Left forelimb (tissue), 1 donor: ENCODE measurements around the gene OR52N1.

Experiments
- DNase-seq: peaks from one replicate; pipeline ENCODE4 v3.0.0-alpha.2; 2018; ENCODE audit warnings: low spot score

Gene OR52N1

DNA sequence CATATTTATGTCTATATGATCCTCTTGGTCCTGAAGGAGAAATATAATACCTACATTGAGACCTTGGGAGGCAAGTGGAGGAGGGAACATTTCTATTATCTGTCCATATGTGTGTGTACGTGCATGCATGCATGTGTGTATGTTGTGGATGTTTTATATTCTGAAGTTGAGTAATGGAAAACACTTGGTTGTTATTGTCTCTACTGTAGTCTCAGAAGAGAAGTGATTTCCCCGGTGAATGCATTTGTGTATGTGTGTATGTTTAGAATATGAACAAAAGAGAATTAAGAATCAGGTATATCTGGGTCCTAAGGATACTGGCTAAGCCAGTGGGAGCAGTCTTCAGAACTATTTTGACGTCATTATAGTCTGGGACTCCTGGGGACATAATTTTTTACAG, at the start of gene OR52N1:
Gene OR52N1, minus strand, starts transcription at position 101 of the 400 bp plus-strand sequence. CDS start 2,449 bp downstream, outside the sequence.
- DNase-seq, result no peak

DNA sequence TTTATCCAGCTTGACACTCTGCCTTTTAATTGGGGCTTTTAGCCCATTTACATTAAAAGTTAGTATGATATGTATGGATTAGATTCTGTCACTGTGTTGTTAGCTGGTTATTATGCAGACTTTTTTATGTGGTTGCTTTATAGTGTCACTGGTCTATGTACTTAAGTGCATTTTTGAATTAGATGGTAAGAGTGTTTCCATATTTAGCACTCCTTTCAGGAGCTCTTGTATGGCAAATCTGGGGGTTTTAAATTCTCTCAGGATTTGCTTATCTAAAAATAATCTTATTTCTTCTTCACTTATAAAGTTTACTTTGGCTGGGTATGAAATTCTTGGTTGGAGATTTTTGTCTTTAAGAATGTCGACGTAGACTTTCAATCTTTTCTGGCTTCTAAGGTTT, 46.6 kb upstream of the OR52N1 start:
- DNase-seq, result no peak

DNA sequence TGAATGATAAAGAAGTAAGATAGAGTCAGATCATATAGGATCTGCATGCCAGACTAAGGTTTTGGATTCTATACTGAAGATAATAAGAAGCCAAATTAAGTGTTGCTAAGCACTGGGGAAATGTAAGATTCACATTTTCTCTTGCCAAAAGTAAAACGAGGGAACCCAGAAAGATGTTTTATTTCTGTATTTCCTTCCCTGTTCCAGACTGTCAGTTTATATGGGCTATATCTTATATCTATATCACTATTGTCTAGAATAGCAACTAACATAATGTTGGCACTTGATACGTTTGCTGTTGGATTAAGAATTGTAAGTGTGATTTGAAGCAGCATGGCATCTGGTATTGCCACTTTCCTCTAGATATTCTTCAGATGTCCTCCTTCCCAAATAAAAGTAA, 42.4 kb upstream of the OR52N1 start:
- no peak for DNase-seq

DNA sequence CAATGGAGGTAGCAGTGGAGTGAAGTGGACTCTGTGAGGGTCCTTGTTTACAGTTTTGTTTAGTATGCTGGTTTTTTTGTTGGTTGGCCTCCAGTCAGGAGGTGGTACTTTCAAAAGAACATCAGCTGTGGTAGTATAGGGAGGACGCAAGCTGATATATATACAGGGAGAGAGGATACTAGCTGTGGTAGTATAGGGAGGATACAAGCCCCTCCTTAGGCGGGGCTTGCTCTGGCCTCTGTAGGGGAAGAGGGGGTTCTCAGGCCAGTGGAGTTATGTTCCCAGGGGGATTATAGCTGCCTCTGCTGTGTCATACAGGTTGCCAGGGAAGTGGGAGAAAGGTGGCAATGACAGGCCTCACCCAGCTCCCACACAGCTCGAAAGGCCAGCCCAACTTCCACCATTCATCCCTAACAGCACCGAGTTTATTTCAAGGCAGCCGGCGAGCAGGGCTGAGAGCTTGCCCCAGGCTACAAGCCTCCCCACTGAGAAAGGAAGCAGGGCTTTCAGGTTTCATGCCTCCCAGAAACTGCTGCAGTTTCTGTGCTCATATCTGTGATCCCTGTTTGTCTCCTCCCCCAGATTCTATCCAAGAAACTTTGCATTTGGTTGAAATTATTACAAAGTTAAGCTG, 40.2 kb upstream of the OR52N1 start:
- DNase-seq, result no peak

DNA sequence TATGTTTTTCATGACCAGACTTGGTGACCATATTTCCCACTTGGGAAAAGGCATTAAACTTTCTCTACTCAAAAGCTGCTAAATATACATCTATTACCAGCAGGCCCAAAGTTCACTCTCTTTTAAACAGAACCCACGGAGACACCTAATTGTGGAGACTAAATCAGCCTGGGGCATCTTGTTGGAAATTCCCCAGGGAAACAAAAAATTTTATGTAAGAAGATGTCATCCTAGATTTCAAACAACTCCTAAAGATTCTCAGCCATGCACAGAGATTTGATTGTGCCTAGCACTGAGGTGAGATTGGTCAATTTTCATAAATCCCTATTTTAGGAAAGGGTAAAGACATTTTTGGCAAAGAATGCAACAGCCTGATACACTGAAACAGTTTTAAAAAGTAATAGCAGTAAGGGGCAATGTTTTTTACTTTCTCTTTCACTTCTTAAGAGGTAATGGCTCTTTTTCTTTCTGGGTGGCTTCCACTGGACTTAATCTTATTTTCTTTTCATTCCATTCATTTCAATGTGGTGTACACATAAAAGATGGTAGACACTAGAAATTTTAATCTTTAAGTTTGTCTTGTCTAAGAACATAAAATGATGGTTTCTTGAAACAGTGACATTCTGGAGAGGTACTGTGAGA, 27.3 kb upstream of the OR52N1 start:
- DNase-seq, result no peak

DNA sequence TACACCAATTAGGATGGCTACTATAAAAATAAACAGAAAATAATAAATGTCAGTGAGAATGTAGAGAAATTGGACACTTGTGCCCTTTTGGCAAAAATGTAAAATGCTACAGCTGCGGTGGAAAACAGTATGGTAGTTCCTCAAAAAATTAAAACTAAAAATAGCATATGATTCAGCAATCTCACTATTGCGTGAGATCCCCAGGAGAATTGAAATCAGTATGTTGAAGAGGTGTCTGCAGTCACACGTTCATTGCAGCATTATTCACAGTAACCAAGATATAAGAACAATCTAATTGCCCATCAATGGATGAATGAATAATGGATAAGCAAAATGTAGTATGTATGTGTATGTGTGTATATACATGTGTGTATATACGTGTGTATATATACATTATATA, 24.5 kb upstream of the OR52N1 start:
- DNase-seq, result no peak

DNA sequence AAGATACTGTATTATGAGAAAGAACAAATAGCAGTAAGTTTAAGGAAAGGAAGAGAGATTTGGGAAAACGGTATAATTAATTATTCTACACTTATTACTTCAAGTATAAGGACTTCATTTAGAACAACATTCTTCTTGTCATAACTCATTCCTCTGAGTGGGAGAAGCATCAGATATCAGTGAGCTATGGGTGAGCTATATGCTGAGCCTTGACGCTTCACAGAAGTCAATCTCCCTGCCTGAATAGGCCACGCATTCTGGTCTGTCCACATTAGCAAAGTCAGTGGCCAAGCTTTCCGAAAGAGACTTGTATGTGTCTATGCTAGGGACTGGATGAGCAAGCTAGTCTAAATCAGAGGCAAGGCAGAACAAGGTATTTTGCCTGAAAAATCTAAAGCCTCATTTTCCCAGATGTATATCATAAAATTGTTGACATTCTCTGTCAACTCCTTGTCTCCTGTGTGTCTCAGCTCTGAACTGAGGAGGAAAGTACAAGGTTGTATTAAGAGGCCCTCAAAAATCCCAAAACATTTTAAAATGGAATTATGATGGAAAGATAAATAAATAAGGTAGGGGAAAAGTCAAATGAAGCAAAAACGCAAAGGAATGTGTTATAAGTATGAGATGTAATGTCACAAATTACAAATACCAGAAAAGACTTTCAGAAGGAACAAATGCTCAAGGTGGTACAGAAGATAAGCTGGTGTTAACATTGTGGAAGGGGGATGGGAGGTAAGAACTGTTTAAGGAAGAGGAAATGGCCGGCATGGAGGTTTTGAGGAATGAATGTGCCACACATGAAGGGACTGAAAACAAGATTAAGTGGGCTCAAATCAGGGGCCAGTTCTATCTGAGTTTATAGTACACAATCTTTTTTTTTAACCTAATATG, 19.1 kb upstream of the OR52N1 start:
- DNase-seq, result no peak

DNA sequence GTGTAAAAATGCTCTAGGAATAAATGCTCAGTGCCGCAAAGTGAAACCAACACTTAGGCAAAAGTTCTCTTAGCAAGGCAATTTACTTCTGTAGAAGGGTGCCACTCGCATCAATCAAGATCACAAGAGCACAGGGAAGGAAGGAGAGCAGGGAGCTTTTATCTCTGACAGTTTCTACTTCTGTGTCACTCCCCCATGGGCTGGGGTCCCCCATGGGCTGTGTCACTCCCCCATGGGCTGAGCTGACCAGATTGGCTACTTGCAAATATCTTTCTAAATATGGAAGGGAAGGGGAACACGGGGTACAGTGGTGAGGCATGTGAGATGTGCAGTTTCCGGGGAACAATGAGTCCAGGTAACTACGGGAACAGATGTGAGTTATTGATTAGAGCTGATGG, 18.1 kb upstream of the OR52N1 start:
- DNase-seq, result no peak

DNA sequence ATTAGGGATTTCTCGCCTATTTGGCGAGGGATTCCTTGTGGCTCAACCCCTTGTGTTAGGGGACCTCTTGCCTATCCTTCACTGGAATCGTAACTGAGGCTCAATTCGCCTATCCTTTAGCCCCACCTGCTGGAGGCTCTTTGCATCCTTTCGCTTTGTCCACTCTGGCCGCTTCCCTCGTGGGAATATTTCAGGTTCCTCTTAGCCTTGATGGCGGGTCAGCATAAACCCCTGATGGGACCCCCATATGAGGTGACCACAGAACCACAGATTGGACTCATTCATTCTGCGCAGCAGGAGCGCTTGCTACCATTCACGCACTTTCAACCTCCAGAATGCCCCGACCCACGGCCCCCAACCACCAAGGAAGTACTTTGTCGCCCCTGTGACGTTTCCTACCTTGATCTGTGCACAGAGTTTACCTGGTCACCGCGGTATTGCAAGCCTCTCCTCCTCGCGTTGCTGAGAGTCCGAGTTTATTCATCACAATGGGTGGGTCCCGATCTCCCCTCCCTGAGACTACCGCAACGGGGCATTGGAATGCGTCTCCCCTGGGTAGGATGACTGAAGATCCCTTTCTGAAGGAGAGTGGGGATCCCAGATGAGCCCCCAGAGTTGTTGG, 17.5 kb upstream of the OR52N1 start, which contains the start of gene OR52N2:
Gene OR52N2, plus strand, starts transcription at position 425 of the 622 bp plus-strand sequence. CDS start 11,412 bp downstream, outside the sequence.
- peak; percentile 78 for DNase-seq

DNA sequence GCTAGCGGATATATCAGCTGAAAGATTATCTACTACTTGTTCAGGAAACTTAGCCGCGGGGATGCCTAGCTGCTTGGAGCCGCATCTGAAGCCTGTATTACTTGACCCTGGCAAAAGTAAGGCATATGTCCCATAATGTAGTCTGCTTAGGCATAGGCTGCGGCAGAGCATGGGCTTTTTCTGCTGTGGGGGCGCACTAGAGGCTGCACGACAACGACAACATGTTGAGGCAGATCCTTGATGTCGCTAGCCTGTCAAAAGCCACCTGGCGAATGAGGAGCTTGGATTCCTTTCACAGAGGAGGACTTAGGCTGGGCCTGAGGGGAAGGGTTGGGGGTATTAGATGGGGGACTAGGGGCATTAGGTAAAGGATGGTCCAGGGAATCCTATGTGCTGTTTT, 16.5 kb upstream of the OR52N1 start:
- DNase-seq, result no peak

DNA sequence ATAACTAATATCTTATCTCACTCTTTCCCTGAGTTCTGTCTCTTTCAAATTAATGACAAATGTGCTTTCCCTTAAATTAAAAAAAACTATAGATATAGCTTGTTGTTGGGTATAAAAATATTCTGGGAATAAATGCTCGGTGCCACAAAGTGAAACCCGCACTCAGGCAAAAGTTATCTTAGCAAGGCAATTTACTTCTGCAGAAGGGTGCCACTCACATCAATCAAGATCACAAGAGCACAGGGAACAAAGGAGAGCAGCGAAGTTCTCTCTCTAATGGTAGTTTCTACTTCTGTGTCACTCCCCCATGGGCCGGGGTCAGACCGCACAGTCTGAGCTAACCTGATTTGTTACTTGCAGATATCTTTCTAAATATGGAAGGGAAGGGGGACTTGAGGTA, 12.9 kb upstream of the OR52N1 start:
- no peak for DNase-seq

DNA sequence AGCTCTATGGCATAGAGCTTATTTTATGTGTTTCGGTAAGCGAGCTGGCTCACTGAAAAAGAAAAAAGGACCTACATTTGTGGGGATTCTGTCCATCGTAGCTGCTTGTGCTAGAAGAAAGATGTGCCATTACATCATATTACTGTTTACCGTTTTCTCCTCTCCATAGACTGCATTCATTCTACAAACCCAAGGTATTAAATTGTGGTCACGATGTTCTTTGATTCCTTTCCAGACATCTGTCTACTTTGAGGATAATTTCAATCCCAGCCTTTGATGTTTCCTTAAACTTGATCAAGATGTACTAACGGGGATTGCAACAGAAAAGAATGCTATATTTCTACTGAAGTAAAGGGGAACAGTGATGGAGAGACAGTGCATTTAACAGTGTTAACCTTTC, 5.5 kb upstream of the OR52N1 start:
- no peak for DNase-seq

DNA sequence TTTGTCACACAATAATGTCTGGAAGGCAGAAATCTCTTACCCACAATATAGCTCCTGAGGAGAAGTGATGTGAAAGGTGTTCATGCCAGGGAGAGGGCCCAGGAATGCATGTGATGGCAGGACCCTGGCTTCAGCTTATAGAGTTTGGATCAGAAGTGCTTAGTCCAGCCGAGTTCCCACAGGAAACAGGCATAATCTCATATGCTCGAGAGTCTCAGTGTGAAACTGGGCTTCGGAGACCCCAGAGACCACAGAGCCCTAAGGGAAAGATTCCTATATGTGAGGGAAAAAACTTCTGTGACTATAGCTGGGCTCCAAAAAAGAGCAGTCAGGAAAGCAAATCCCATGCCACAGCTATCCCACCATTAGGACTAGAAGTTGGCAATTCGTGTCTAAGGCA, 7.8 kb downstream of the OR52N1 start, which contains the start of gene OR52N5:
Gene OR52N5, minus strand, starts transcription at position 101 of the 400 bp plus-strand sequence. CDS start 4,721 bp downstream, outside the sequence.
- no peak for DNase-seq

DNA sequence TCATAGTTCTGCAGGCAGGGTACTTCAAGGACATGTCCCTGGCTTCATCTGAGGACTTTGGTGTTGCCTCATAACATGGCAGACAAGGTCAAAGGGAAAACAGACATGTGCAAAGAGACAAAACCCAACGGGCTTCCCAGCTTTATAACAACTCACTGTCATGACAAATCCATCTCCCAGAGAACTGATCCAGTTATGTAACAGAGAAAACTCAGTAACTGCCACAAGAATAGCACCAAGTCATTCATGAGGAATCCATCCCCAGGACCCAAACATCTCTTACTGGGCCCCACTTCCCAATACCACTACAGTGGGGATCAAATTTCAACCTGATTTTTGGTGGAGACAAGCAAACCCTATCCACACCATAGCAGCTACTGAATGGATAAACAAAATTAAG, 24.0 kb downstream of the OR52N1 start:
- no peak for DNase-seq

DNA sequence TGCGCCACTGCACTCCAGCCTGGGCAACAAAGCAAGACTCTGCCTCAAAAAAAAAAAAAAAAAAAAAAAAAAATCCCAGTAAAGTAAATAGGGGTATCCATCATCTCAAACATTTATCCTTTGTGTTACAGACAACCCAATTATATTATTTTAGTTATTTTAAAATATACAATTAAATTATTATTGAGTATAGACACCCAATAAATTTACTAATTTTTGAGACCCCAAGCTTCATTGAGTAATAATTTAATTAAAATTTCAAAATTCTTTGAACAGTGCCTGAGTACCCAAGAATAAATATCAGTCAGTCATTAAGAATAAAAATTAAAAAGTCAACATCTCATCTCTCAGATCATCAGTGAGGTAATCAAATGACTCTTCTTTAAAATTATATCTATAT, 37.1 kb downstream of the OR52N1 start, which contains the start of gene OR52N4:
Gene OR52N4, plus strand, starts transcription at position 301 of the 400 bp plus-strand sequence. CDS start 498 bp downstream, outside the sequence.
- no peak for DNase-seq

DNA sequence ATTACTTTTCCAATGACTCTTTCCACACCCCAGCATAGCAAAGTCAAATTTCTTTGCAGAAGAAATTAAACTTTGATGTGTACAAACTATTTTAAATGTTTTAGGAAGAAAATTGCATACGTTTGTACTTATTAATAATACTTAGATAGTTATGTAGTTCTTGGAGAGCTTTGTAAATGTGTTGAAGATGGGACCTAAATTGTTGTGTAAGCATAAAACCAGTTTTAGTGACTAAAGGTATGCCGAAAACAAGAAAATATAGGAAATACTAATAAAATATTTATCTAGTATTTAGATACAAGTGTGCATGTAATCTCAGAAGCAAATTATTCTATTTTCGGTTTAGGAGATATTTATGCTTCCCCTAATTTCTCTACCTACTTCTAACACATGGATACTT, 41.2 kb downstream of the OR52N1 start:
- no peak for DNase-seq

DNA sequence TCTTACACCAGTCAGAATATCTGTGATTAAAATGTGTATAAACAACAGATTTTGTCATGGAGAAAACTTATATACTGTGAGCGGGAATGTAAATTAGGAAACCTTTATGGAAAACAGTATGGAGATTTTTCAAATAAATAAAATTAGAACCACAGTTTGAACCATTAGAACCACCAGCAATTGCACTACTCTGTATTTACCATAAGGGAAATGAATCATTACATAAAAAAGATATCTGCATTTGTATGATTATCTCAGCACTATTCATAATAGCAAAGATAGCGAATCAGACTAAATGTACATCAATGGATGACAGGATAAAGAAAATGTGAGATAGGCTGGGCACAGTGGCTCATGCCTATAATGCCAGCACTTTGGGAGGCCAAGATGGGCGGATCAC, 44.5 kb downstream of the OR52N1 start:
- no peak for DNase-seq

DNA sequence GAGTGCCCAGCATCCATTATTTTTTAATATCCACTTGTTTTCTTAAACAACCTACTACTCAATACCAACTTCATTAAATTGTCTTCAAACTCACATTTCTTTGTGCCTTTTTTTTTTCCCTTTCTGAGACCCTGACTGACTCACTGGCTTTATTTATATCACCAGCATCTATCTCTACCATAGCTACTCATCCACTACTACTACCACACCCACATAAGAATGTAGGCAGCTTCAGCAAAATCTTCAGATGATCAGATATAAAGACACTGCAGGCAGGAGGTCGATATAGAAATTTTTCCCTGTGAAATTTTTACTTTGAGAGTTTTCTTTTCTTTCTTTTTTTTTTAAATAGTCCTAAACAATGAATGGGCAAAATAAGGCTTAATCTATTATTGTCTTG, 52.6 kb downstream of the OR52N1 start:
- no peak for DNase-seq

DNA sequence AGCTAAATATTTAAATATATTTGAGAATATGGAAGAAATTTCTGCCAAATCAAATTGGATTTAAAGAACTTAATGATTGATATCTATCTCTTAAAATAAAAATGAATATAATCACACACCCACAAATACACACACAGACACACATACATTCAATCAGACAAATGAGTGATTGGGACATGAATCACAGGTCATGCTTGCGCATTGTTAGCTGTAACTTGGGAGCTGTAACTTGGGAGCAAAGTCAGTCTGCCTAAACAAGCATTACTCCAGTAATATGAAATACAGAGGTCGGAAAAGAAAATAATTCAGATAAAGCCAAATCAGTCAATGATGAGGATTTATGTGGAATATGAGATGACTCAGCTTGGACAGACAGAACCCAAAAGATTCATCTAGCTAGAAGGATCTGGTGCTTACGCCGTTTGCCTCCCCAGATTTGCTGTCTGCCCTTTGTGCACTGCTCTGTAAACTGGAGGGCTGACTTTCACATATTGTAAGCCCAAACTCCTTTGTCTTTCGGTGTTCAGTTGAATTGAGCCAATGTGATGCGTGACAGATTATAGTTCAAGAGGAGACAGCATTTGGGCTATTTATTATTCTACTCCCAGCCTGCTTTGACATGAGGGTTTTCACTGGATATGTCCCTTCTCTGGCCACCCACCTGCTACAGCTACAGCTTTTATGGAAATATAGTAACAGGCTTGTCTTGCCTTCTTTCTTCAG, 53.2 kb downstream of the OR52N1 start:
- no peak for DNase-seq

DNA sequence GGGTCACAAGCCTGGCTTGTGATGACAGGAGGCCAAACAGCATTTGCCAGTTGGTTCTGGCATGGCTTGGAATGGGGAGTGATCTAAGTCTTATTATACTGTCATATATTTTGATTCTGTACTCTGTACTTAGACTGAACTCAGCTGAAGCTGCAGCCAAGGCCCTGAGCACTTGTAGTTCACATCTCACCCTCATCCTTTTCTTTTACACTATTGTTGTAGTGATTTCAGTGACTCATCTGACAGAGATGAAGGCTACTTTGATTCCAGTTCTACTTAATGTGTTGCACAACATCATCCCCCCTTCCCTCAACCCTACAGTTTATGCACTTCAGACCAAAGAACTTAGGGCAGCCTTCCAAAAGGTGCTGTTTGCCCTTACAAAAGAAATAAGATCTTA, 54.0 kb downstream of the OR52N1 start:
- DNase-seq, result no peak
